GM06990 (cell line): Measurements from ENCODE around the gene AMT.

ENCODE experiments used
- DNase-seq: peaks from one replicate; pipeline ENCODE4 v3.0.0-alpha.2; 2011; ENCODE audit not compliant: insufficient read length; ENCODE audit errors: extremely low read depth
- H3K27me3 ChIP-seq: replicated peaks from 2 replicates; pipeline ENCODE4 v1.6.0; 2011; ENCODE audit warnings: low read length; ENCODE audit not compliant: control insufficient read depth, insufficient read depth
- H3K36me3 ChIP-seq: 2 replicates; pipeline ENCODE4 v1.5.1; 2011; ENCODE audit warnings: low read length; ENCODE audit not compliant: control insufficient read depth, insufficient read depth
- H3K4me3 ChIP-seq: replicated peaks from 2 replicates; pipeline ENCODE4 v1.5.1; 2011; ENCODE audit warnings: low read depth, mild to moderate bottlenecking, control low read depth, low read length
- TF ChIP-seq, protein P1 (sequence below): IDR thresholded peaks from 2 replicates; pipeline ENCODE4 v1.5.1; 2011; ENCODE audit warnings: low read length, control low read depth, mild to moderate bottlenecking, inconsistent platforms; ENCODE audit not compliant: insufficient read depth, poor library complexity, severe bottlenecking

AMT gene

DNA sequence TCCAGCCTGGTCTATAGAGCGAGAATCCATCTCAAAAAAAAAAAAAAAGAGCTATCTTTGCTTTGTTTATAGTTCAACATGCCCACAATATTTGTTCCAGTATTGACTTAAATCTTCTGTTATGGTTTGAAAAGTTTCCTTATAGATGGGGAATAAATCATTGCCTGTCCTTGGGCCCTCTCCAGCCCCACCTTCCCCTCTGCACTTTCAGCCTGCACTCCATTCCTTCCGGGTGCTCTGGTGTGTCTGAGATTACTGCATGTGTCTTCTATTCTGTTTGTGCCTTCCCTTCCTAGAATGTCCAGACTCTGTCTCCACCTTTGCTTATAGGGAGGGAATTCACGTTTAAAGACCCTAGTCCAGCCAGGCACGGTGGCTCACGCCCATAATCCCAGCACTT is 38.9 kb downstream of the AMT start:
- no peaks in the 10 kb centered on the region for H3K27me3 ChIP-seq
- peaks cover 1% of the 10 kb centered on the region for H3K36me3 ChIP-seq
- DNase-seq = no peak
- TF ChIP-seq, protein P1, sequence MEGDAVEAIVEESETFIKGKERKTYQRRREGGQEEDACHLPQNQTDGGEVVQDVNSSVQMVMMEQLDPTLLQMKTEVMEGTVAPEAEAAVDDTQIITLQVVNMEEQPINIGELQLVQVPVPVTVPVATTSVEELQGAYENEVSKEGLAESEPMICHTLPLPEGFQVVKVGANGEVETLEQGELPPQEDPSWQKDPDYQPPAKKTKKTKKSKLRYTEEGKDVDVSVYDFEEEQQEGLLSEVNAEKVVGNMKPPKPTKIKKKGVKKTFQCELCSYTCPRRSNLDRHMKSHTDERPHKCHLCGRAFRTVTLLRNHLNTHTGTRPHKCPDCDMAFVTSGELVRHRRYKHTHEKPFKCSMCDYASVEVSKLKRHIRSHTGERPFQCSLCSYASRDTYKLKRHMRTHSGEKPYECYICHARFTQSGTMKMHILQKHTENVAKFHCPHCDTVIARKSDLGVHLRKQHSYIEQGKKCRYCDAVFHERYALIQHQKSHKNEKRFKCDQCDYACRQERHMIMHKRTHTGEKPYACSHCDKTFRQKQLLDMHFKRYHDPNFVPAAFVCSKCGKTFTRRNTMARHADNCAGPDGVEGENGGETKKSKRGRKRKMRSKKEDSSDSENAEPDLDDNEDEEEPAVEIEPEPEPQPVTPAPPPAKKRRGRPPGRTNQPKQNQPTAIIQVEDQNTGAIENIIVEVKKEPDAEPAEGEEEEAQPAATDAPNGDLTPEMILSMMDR = no peak
- no peak overlapping the region for H3K4me3 ChIP-seq

DNA sequence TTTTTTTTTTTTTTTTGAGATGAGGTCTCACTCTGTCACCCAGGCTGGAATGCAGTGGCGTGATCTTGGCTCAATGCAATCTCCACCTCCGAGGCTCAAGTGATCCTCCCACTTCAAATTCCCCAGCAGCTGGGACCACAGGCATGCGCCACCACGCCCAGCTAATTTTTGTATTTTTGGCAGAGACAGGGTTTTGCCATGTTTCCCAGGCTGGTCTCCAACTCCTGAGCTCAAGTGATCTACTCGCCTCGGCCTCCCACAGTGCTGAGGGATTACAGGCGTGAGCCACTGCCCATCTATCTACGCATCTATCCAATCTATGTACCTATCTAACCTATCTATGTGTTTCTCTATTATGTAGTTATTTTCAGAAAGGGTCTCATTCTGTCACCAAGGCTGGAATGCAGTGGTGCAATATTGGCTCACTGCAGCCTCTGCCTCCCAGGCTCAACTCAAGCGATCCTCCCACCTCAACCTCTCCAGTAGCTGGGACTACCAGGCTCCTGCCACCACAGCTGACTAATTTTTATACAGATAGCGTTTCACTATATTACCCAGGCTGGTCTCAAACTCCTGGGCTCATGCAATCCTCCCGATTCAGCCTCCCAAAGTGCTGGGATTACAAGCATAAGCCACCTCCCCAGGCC is 43.9 kb downstream of the AMT start:
- H3K4me3 ChIP-seq = no peak overlapping the region
- DNase-seq = no peak
- peaks cover 6% of the 10 kb centered on the region for H3K36me3 ChIP-seq

DNA sequence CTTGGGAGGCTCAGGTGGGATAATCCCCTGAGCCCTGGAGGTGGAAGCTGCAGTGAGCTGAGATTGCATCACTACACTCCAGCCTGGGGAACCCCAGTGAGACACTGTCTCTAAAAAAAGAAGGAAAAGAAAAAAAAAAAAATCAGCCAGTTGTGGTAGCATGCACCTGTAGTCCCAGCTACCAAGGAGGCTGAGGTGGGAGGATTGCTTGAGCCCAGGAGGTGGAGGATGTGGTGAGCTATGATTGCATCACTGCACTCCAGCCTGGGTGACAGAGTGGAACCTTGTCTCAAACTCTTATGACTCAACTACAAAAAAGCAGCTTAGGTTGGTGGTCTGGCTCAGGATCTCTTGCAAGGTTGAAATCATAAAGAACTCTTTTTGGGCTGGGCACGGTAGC is 44.8 kb downstream of the AMT start:
- TF ChIP-seq, protein P1 = no peak
- Histone ChIP-seq H3K27me3 (no peaks in the 10 kb centered on the region), H3K4me3 (no peak overlapping the region), H3K36me3 (peaks cover 11% of the 10 kb centered on the region)
- peak; percentile 71 for DNase-seq

More for the DNA sequence above, 43.9 kb downstream of the AMT start:
- H3K27me3 ChIP-seq = no peaks in the 10 kb centered on the region
- TF ChIP-seq, protein P1 = no peak

DNA sequence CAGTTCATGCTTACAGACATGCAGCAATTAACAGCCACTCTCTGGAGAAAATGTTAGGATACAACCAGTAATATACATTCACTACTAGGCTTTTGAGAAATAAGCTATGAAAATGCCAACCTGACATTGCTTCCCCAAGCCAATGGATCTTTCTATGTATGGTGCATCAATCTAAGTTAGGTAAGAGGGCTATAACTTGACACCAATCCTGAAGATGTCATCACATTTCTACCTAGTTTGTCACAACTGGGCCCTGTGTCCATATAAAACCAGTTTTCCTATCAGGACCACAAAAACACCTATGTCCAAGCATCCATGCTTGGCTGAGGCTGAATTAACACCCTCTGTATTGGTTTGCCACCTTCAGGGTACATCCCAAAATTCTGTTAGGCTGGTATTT is 50.3 kb downstream of the AMT start:
- H3K36me3 ChIP-seq = peaks cover 17% of the 10 kb centered on the region
- no peak for DNase-seq
- H3K4me3 ChIP-seq = no peak overlapping the region
- TF ChIP-seq, protein P1 = no peak
- no peaks in the 10 kb centered on the region for H3K27me3 ChIP-seq

DNA sequence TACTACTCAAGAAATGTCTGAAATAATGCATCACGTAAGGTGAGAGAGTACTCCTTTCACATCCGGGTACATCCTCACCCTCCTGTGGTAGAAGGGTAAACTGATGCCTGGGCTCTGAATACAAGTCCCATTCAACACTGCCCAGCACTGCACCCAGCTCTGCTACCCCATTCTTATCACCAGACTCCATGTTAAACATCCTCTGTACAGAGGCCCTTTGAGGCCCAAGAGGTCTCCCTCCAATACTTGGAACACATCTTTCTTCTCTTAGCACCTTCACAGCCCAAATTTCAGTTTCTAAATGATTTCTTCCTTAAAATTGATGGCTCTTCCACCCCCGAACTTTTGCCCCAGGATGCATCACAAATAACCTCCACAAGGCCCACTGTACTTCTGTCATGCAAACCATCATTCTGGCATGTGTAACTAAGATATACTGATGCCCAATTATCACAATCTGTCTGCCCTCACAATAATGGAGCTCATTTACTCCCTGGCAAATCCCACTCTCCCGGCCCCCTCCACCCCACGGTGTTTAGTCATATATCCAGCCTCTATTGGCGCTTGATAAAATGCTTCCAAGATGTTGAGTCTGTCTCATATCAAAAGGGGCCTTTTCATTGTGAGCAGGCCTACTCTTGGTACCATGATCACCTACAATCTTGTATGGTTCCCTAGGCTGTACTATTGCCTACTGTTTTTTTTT is 51.5 kb downstream of the AMT start:
- DNase-seq = no peak
- TF ChIP-seq, protein P1 = no peak
- Histone ChIP-seq H3K4me3 (no peak overlapping the region), H3K27me3 (no peaks in the 10 kb centered on the region), H3K36me3 (peaks cover 24% of the 10 kb centered on the region)
